Right hindlimb (tissue), 1 donor: ENCODE data around the gene LRRN4CL.
"Not testable (repeated sequence)": the region's sequence is repeated elsewhere in the genome, so short reads cannot be mapped to it uniquely, and the experiment has no call there.

Source experiments
- DNase-seq: peaks from one replicate; pipeline ENCODE4 v3.0.0-alpha.2; 2018

LRRN4CL gene

DNA sequence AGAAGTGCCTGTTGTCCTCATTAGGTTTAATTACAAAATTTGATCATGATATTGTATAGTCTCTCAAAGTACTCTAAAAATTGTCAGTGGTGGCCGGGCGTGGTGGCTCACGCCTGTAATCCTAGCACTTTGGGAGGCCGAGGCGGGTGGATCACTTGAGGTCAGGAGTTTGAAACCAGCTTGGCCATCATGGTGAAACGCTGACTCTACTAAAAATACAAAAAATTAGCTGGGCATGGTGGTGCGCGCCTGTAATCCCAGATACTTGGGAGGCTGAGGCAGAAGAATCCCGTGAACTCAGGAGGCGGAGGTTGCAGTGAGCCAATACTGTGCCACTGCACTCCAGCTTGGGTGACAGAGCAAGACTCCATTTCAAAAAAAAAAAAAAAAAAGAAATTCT is 13.9 kb downstream of the LRRN4CL start:
- DNase-seq: not testable (repeated sequence)

DNA sequence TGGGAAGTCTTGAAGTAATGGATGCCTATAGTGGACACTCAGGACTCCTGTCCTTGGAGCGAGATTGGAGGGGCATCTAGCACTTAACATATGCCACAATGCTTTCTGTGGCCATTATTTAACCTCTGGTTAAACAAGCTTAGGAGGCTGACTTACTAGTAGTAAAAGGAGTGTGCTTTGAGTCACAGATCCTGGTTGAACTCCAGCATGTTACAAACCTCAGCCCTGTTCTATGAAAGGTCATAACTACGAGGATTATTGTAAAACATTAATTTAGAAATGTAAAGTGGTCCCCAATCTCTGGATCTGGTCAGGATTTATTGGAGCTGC is 16.2 kb downstream of the LRRN4CL start:
- no peak for DNase-seq

- peak; percentile 89 for DNase-seq
Measured at GRCh38 chr11:62671608-62672389, 17.5 kb downstream of the LRRN4CL start, which contains the start of the genes LBHD1 and UQCC3. Gene LBHD1, minus strand, starts transcription at chr11:62672267. Its CDS starts 2,236 bp downstream, at chr11:62670031. Gene UQCC3, plus strand, starts transcription at chr11:62671673. Its CDS starts 73 bp downstream, at chr11:62671746.

DNA sequence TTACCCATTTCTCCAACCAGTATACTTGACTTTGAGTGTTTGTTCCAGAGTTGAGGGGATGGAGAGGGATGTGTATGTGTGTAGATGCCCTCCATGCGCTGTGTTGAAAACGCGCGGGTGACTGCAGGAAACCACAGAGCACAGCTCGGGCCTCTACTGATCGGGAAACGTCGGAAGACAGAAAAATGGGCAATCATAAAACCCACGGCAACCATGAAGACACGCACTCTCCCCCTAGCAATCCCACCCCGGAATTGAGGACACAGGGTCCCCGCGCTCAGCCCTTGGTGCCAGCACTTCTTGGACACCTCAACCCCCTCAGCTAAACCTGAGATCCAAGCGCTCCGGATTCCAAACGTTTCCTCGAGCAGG is 18.1 kb downstream of the LRRN4CL start:
- DNase-seq: no peak

DNA sequence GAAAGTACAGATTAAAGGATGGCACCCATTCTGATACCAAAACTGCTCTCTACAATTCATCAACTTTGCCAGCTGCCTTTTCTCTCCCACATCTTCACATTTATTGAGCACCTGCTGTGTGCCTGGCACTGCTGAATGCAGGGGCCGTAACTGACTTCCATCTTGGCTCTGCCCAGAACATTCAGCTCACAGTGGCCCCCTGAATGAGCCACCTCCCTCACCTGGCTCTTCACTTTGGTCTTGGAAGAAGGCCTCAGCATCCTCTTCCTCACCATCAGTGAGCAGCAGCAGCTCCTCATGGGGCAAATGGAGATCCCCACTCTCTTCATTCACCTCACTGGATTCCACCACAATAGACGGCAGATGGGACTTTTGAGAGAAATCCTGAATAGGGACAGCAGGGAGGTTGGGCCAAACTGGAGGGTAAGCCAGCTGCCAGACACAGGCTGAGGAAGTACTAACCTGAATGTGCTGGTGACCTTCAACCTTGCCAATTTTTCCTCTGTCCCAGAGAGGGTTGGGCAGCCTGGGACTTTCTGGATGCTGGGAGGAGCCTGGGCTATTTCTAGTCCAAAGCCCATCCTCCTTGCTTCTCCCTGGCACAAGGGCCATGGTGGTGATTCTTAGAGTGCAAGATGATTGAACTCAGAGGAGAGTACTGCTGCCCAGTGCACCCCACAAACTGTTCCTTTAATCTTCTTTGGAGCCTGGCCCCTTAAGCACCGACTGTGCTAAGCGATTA is 19.7 kb downstream of the LRRN4CL start:
- DNase-seq: no peak

- DNase-seq: no peak
Measured at GRCh38 chr11:62667460-62667859, 21.9 kb downstream of the LRRN4CL start.

GRCh38 chr11:62666259-62666926 is 22.9 kb downstream of the LRRN4CL start:
- DNase-seq: no peak

DNA sequence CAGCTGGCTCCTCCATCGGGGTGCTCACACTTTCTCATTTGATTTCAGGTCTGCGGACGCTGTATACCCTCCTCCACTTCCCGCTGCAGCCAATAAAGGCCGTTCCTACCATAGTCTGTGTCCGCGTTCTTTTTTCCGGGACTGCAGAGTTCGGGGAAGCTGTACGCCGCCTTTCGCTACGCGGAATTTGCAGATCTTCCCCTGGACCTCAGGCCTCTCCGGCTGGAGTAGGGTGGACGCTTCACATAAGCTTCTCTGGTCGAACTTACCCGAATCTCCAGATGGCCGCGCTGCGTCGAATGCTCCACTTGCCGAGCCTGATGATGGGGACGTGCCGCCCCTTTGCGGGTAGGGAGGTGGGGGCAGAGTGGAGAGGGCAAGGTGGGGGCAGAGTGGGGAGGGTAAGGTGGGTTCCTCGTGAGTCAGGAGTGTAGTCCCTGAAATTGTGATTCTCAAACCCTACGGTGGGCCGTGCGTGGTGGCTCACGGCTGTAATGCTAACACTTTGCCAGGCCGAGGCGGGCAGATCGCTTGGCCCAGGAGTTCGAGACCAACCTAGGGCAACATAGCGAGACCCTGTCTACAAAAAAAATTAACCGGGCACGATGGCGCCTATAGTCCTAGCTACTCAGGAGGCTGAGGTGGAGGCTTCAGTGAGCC is 23.6 kb downstream of the LRRN4CL start:
- DNase-seq: no peak

DNA sequence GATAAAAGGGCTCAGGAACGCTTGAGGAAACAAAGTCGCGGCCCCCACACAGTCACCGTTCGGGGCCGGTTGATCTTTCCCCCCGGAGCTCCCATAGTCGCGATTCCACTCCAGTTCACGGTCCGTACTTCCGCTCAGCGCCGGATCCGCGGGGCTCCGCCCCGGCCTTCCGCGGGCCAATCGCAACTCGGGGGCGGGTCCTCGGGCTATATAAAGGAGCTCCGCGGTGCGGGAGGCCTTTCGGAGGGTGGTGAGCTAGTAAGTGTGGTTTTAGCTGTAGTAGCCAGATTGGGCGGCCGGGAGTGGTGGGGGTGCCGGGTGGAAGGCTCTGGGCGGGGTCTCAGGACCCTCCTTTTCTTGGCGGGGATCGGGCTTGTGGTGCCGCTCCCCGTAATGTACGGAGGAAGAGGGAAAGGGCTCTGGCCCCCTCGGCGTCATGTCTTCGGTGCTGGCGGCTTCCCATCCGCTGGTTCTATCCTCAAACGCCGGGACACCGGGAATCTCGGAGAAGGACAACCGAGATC is 24.2 kb downstream of the LRRN4CL start, which contains the start of the genes C11orf98 and CSKMT:
Gene C11orf98 (minus strand): TSS at position 136 of the 524 bp plus-strand sequence. CDS start 41 bp downstream, at position 95.
Gene CSKMT (plus strand): TSS at position 238 of the 524 bp plus-strand sequence. CDS start 568 bp downstream, outside the sequence.
- peak; percentile 98 for DNase-seq

DNA sequence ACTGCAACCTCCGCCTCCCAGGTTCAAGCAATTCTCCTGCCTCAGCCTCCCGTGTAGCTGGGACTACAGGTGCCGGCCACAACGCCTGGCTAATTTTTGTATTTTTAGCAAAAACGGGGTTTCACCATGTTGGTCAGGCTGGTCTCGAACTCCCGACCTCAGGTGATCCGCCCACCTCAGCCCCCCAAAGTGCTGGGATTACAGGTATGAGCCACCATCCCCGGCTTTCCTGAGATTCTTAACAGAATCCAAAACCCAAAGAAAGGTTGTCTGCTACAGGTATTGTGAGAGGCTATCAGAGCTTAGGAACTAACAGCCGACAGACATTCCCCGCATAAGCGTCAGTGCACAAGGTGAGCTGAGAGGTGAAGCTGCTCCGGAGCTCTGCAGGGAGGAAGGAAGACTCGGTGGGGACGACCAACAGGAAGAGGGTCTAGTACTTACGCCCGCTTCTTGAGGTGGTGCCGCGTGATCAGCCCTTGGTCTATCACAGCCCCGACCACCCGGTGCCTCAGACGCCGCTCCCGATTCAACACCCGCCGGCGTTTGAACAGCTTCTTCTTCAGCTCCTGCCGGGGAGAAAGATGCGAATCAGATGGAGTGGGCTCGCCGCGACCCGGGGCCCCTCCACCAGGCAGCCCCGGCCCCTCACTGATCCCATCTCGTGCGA is 24.8 kb downstream of the LRRN4CL start:
- DNase-seq: no peak

- no peak for DNase-seq
Measured at GRCh38 chr11:62656796-62657429, 32.4 kb downstream of the LRRN4CL start.

DNA sequence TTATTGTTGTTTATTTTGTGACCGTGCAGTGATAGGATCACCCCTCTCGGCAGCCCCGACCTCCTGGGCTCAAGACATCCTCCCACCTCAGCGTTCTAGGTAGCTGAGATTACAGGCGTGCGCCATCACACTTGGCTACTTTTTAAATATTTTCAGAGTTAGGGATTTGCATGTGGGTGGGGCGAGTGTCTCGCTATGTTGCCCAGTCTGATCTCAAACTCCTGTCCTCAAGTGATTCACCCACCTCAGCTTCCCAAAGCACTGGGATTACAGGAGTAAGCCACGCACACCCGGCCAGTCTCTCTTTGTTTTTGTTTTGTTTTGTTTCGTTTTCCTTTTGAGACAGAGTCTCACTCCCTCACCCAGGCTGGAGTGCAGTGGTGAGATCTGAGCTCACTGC is 35.0 kb downstream of the LRRN4CL start:
- DNase-seq: no peak

- DNase-seq: no peak
Measured at GRCh38 chr11:62652161-62653006, 36.9 kb downstream of the LRRN4CL start.

GRCh38 chr11:62650283-62650682 is 39.0 kb downstream of the LRRN4CL start:
- not testable (repeated sequence) for DNase-seq

DNA sequence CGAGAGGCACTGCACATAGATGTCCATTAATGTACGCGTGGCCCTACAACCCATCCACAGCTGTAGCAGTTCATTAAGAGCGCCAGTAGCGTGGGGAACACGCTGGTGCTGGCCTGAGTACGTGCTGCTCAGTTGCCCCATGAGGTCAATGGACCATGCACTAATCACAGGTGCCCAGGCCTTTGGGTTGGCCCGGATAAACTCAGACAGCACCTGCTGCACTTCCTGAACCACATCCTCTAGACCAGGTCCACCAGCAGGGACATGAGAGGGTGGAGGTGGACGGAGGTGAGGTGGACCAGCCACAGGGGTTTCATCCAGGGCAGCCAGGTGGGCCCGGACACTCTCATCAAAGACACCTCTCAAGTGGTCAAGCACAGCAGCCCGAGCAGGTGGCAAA is 39.8 kb downstream of the LRRN4CL start:
- DNase-seq: no peak

DNA sequence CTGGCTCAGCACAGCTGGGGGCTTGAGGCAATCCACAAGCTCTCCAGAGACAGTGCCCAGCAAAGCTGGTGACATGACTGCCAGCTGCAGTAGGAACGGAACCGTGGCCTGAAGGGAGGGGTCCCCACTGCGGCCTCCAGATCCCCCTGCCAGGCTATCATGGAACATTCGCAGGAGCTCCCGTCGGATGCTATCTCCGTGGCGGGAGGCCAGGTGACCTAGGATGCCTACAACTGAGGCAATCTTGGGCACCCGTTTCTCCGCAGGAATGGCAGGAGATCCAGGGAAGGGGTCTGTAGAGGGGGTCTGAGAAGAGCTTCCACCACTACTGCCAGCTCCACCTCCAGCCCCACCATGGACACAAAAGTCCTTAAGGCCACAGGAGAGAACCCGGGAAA is 40.4 kb downstream of the LRRN4CL start:
- no peak for DNase-seq

DNA sequence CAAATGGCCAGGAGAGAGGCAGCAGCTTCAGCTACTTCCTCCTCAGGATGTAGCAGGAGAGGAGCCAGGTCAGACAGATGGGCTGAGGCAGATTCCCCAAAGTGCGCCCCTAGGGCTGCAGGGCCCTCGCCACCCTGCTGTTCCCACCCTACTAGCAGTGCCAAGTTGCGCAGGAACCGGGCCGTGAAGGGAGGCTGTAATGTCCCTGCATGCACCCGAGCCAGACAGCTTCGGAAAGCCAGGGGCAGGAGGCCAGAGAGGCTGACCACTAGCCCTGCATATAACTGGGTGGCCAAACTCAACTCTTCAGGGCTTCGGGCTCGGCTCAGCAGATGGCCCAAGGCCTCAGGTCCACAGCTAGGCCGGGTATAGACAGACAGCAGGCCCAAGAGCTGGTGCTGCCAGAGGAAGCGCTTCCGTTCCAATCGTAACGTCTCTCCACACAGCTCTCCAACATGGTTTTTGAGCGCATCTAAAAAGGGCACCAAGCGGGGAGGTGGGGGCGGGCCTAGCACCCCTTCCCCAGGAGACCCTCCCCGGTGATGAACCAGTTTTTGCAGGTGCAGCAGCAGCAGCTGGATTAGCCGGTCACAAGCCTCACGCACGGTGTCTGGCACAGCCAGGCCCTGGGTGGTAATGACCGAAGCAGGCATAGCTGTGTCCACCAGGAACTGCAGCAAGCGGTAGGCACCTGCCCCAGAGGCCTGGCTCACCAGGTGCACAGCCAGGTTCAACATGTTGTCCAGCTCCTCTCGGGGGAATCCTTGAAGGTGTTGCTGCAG is 41.0 kb downstream of the LRRN4CL start:
- DNase-seq: no peak

DNA sequence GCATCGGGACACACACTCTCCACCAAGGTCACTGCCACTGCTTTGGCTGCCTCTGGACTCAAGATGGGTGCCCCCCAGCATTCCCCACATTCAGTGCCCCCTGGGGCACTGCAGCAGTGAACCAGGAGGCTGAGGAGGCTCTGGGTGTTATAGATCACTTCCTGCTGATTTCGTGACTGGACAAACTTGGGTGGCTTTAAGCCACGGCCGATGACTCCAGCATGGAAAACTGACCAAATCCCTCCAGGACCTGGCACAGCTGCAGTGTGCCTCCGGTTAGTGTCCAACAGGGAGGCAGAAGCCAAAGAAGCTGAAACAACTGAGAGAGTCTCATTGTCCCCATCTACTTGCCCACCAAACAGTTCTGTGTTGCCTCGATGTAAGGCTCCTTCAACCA is 41.7 kb downstream of the LRRN4CL start:
- no peak for DNase-seq

GRCh38 chr11:62646825-62647608 is 42.3 kb downstream of the LRRN4CL start:
- DNase-seq: no peak
